Gastroesophageal sphincter (tissue), 3 donors: Measurements from ENCODE around the gene CYREN.

Source experiments
- CTCF ChIP-seq, 4 experiments: fragments of 200-600 bp in 2 of 4; fragments of 450-650 bp in 2 of 4; sonication (generic) in 1 of 4; IDR thresholded peaks; one replicate each; pipeline ENCODE4 v1.5.1; 2017 to 2019; ENCODE audit warnings: antibody characterized with exemption in 4 of 4, mild to moderate bottlenecking in 2 of 4, moderate library complexity in 2 of 4
- POLR2A ChIP-seq, 2 donors: fragments of 450-650 bp; IDR thresholded peaks; one replicate each; pipeline ENCODE4 v1.6.1; 2017; ENCODE audit warnings: antibody characterized with exemption in 2 of 2, mild to moderate bottlenecking in 2 of 2, moderate library complexity in 1 of 2
- POLR2AphosphoS5 ChIP-seq: sonication (generic); formaldehyde crosslinking; IDR thresholded peaks from one replicate; pipeline ENCODE4 v1.6.1; 2017; ENCODE audit warnings: antibody characterized with exemption

DNA sequence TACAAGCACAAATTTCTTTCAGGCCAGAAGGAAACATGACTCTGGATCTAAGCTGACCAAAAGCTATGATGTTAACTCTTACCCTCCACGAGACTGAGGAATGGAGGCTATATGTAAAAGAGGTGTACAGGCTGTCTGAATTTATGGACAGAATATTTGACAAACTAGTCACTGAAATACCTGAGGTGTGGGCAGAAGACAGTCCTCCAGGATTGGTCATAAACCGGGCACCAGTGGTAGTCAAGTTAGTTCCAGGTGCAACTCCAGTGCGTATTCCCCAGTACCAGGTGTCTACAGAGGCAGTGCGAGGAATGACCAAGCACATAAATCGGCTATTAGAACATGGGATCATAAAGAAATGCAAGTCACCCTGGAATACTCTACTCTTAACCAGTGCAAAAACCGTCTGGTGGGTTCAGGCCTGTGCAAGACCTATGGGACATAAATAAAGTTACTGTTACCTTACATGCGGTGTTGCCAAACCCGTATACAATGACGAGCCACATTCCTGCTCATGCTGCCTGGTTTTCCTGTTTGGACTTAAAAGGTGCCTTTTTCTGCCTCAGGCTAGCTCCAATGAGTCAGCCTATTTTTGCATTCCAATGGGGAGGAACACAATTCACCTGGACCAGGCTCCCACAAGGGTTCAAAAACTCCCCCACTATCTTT lies 6.7 kb upstream of the CYREN start:
- TF ChIP-seq CTCF (IDR thresholded peaks at IDR 0.05) = no peak
- no peak for TF ChIP-seq POLR2A (IDR thresholded peaks at IDR 0.05)
- TF ChIP-seq POLR2AphosphoS5 = no peak
